AG09309 (cell line): ENCODE results near the gene ZNF341.

Experiments
- DNase-seq: peaks from one replicate; pipeline ENCODE4 v3.0.0-alpha.2; 2010; ENCODE audit warnings: low read depth
- H3K4me3 ChIP-seq: 2 replicates; pipeline ENCODE4 v1.5.1; 2011; ENCODE audit warnings: mild to moderate bottlenecking, low read depth, low read length, moderate library complexity; ENCODE audit not compliant: control insufficient read depth
- CTCF ChIP-seq: IDR thresholded peaks from 2 replicates; pipeline ENCODE4 v1.5.1; 2011; ENCODE audit warnings: mild to moderate bottlenecking, low read depth, low read length, inconsistent platforms; ENCODE audit not compliant: insufficient read depth, control insufficient read depth; ENCODE audit errors: missing control alignments

The ZNF341 gene

DNA sequence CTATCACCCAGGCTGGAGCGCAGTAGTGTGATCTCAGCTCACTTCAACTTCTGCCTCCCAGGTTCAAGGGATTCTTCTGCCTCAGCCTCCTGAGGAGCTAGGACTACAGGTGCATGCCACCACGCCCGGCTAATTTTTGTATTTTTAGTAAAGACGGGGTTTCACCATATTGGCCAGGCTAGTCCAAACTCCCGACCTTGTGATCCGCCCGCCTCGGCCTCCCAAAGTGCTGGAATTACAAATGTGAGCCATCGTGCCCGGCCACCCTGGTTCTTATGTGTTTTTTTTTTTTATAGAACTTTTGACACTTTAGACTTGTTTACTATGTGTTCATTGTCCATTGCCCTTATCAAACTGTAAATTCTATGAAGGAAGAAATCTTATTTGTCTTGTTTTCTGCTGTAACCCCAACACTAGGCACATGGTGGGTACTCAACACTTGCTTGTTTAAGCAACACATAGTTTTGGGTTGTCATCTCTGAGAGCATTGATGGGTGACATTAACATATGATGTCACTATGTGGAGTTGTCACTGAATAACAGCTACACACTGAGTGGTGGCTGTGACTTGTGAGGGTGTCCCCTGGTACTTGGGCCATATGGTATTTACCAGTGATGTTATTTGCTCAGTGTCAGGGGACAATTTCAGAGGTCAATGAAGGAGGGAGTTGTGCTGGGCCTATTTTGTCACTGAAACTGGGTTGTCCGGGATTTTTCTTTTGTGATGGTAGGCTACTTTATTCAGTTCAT, 10.2 kb upstream of the ZNF341 start:
- DNase-seq, result no peak
- H3K4me3 ChIP-seq, result no peak overlapping the region
- TF ChIP-seq CTCF, result no peak

GRCh38 chr20:33724439-33725094, 7.2 kb upstream of the ZNF341 start:
- no peak overlapping the region for H3K4me3 ChIP-seq

DNA sequence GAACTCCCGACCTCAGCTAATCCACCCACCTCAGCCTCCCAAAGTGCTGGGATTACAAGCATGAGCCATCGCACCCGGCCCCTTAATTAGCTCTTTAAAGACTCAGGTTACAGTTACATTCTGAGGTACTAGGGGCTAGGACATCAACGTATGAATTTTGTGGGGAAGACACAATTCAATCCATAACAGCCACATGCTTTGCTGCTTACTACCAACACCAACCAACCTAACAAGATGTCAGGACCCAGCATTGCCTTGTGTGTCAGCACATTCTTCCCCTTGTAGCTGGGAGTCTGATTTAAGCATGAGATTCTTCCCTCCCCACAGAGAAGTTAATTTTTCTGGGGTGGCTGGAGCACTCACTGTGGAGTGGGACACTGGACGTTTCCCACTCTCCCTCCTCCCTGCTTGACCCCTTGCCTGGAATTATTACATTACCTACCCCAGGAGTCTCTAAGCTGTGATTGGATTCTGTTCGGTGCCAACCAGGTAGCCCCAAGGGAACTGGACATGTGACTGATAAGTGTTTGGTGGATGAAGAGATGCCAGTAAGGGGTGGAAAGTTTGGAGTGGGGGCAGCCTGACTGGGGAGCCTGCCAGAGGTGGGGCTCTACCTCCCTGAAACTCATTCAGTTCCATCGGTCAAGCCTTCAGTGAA, 6.1 kb upstream of the ZNF341 start:
- TF ChIP-seq CTCF, result no peak
- DNase-seq, result no peak
- no peak overlapping the region for H3K4me3 ChIP-seq

More at GRCh38 chr20:33724439-33725094, 7.2 kb upstream of the ZNF341 start:
- no peak for TF ChIP-seq CTCF
- no peak for DNase-seq

DNA sequence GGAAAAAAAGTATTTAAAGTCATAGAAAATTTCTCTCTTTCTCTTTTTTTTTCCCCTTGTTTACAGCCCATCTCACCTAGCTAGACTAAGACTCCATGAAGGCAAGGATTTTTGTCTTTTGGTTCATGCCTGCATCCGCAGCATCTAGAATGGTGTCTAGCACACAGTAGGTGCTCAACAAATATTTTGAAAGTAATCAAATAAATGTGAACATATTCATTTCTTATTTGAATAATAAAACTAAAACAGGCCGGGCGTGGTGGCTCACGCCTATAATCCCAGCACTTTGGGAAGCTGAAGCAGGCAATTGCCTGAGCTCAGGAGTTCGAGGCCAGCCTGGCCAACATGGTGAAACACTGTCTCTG, 4.7 kb upstream of the ZNF341 start:
- no peak for TF ChIP-seq CTCF
- no peak for DNase-seq
- H3K4me3 ChIP-seq, result no peak overlapping the region

DNA sequence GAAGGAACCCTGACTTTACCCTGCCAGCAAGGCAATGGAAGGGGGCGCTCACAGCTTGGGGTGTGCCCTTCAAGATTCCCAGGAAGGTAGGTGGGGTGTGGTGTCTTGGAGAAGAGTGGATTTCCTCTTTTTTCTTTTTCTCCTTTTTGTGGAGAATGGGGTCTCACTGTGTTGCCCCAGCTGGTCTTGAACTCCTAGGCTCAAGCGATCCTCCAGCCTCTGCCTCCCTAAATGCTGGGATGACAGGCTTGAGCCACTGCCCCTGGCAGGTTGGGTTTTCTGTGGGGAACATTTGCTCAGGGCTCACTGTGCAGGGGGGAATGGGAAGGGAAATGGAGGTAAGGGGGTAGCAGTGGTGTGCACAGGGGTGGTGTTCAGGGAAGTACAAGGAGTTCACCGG, 4.0 kb upstream of the ZNF341 start:
- no peak for DNase-seq
- no peak for TF ChIP-seq CTCF
- H3K4me3 ChIP-seq, result no peak overlapping the region

- no peak overlapping the region for H3K4me3 ChIP-seq
- no peak for DNase-seq
- no peak for TF ChIP-seq CTCF
These were observed 3.3 kb upstream of the ZNF341 start for GRCh38 chr20:33728463-33728862.
